Mucosa of rectum (tissue), 2 donors: ENCODE results near the gene PRPF40A.

Source experiments
- H3K27ac ChIP-seq, 2 donors: one replicate each; pipeline ENCODE4 v1.7.0; 2013; ENCODE audit warnings: inconsistent platforms in 2 of 2, low read depth in 2 of 2, low read length in 2 of 2
- H3K27me3 ChIP-seq, 2 donors: one replicate each; pipeline ENCODE4 v1.7.0; 2013; ENCODE audit warnings: low read length in 2 of 2; ENCODE audit not compliant: control insufficient read depth in 2 of 2, insufficient read depth in 2 of 2
- H3K36me3 ChIP-seq, 2 donors: one replicate each; pipeline ENCODE4 v1.7.0; 2013; ENCODE audit warnings: low read length in 2 of 2; ENCODE audit not compliant: control insufficient read depth in 2 of 2, insufficient read depth in 2 of 2
- H3K4me1 ChIP-seq, 2 donors: one replicate each; pipeline ENCODE4 v1.7.0; 2013; ENCODE audit warnings: low read length in 2 of 2, mild to moderate bottlenecking in 1 of 2; ENCODE audit not compliant: control insufficient read depth in 2 of 2, insufficient read depth in 2 of 2
- H3K4me3 ChIP-seq, 2 donors: one replicate each; pipeline ENCODE4 v1.7.0; 2013; ENCODE audit warnings: low read length in 2 of 2
- H3K9ac ChIP-seq, 2 donors: one replicate each; pipeline ENCODE4 v1.7.0; 2013; ENCODE audit warnings: low read length in 2 of 2, low read depth in 1 of 2, mild to moderate bottlenecking in 1 of 2
- H3K9me3 ChIP-seq, 2 donors: one replicate each; pipeline ENCODE4 v1.7.0; 2013; ENCODE audit warnings: low read length in 2 of 2; ENCODE audit not compliant: control insufficient read depth in 2 of 2
- donor health status: healthy.
- donor health status: Normal muscosa, but diverticular disease.

PRPF40A gene

GRCh38 chr2:152644189-152644873 is 72.9 kb downstream of the PRPF40A start:
- peaks cover 14 to 20% of the 10 kb centered on the region in 2 donors for H3K36me3 ChIP-seq
- no peaks in the 10 kb centered on the region for H3K9me3 ChIP-seq
- H3K4me1 ChIP-seq, result peaks cover 0 to 9% of the 10 kb centered on the region in 2 donors
- H3K4me3 ChIP-seq, result no peak overlapping the region
- no peak overlapping the region for H3K9ac ChIP-seq
- H3K27ac ChIP-seq, result no peak overlapping the region
- no peaks in the 10 kb centered on the region for H3K27me3 ChIP-seq

- H3K27ac ChIP-seq, result no peak overlapping the region
- H3K4me3 ChIP-seq, result no peak overlapping the region
- H3K36me3 ChIP-seq, result peaks cover 12 to 19% of the 10 kb centered on the region in 2 donors
- H3K9ac ChIP-seq, result no peak overlapping the region
- H3K27me3 ChIP-seq, result no peaks in the 10 kb centered on the region
- H3K9me3 ChIP-seq, result no peaks in the 10 kb centered on the region
- no peaks in the 10 kb centered on the region for H3K4me1 ChIP-seq
Measured at GRCh38 chr2:152638590-152638989, 78.7 kb downstream of the PRPF40A start.

DNA sequence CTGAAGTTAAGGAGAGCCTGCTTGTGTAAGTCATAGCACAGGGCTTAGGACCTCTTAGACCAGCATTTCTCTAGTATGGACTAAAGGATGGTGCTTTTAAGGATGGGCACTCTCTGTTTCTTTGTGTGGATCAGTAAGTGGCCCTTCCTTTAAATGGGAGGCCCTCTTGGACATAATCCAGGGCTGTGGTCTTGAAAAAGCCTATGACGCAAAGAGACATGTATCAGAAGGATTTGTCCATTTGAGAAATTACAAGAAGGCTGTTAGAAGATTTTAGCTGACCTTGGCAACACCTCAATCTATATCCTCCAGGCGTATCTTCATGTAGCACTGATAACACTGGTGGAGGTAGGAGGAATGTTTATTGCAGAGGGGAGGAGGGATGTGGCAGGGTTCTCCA is 79.2 kb downstream of the PRPF40A start:
- no peak overlapping the region for H3K4me3 ChIP-seq
- H3K27ac ChIP-seq, result no peak overlapping the region
- H3K36me3 ChIP-seq, result peaks cover 10 to 19% of the 10 kb centered on the region in 2 donors
- no peaks in the 10 kb centered on the region for H3K27me3 ChIP-seq
- no peaks in the 10 kb centered on the region for H3K4me1 ChIP-seq
- no peaks in the 10 kb centered on the region for H3K9me3 ChIP-seq
- H3K9ac ChIP-seq, result no peak overlapping the region

DNA sequence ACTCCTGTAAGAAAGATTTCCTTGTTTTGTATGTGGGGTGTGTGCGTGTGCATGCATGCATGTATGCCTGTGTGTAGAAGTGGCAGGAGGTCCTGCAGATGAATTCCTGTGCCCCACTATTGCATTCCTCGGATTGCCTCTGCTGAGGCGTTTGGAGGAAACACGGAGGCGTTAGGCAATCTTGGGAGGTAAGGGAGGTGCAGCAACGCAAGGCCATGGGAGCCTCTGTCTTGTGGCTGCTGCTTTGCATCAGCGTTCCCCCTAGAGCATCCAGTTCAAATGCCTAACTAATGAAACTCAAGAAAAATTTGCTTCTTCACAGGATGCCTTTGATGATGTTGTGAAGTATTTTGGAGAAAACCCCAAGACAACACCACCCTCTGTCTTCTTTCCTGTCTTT is 80.0 kb downstream of the PRPF40A start:
- H3K4me3 ChIP-seq, result no peak overlapping the region
- H3K36me3 ChIP-seq, result peaks cover 10 to 19% of the 10 kb centered on the region in 2 donors
- H3K27ac ChIP-seq, result no peak overlapping the region
- no peaks in the 10 kb centered on the region for H3K4me1 ChIP-seq
- no peak overlapping the region for H3K9ac ChIP-seq
- H3K27me3 ChIP-seq, result no peaks in the 10 kb centered on the region
- H3K9me3 ChIP-seq, result no peaks in the 10 kb centered on the region

- no peak overlapping the region for H3K9ac ChIP-seq
- no peaks in the 10 kb centered on the region for H3K9me3 ChIP-seq
- H3K27ac ChIP-seq, result no peak overlapping the region
- peaks cover 7 to 21% of the 10 kb centered on the region in 2 donors for H3K36me3 ChIP-seq
- no peaks in the 10 kb centered on the region for H3K27me3 ChIP-seq
- H3K4me3 ChIP-seq, result no peak overlapping the region
- H3K4me1 ChIP-seq, result no peaks in the 10 kb centered on the region
Measured at GRCh38 chr2:152635635-152636298, 81.5 kb downstream of the PRPF40A start.

- Histone ChIP-seq H3K36me3 (peaks cover 3 to 14% of the 10 kb centered on the region in 2 donors), H3K9ac (no peak overlapping the region), H3K27me3 (no peaks in the 10 kb centered on the region), H3K4me1 (no peaks in the 10 kb centered on the region), H3K9me3 (no peaks in the 10 kb centered on the region), H3K4me3 (no peak overlapping the region), H3K27ac (no peak overlapping the region)
Measured at GRCh38 chr2:152632736-152633135, 84.5 kb downstream of the PRPF40A start.

- Histone ChIP-seq H3K9ac (no peak overlapping the region), H3K4me1 (peaks cover 0 to 2% of the 10 kb centered on the region in 2 donors), H3K36me3 (peaks cover 3 to 11% of the 10 kb centered on the region in 2 donors), H3K4me3 (no peak overlapping the region), H3K27ac (no peak overlapping the region), H3K27me3 (no peaks in the 10 kb centered on the region), H3K9me3 (no peaks in the 10 kb centered on the region)
Measured at GRCh38 chr2:152630466-152630865, 86.8 kb downstream of the PRPF40A start.

- Histone ChIP-seq H3K9me3 (no peaks in the 10 kb centered on the region), H3K36me3 (peaks cover 3 to 11% of the 10 kb centered on the region in 2 donors), H3K9ac (no peak overlapping the region), H3K4me3 (no peak overlapping the region), H3K27me3 (no peaks in the 10 kb centered on the region), H3K4me1 (peaks cover 0 to 2% of the 10 kb centered on the region in 2 donors), H3K27ac (no peak overlapping the region)
Measured at GRCh38 chr2:152629202-152629601, 88.1 kb downstream of the PRPF40A start.

DNA sequence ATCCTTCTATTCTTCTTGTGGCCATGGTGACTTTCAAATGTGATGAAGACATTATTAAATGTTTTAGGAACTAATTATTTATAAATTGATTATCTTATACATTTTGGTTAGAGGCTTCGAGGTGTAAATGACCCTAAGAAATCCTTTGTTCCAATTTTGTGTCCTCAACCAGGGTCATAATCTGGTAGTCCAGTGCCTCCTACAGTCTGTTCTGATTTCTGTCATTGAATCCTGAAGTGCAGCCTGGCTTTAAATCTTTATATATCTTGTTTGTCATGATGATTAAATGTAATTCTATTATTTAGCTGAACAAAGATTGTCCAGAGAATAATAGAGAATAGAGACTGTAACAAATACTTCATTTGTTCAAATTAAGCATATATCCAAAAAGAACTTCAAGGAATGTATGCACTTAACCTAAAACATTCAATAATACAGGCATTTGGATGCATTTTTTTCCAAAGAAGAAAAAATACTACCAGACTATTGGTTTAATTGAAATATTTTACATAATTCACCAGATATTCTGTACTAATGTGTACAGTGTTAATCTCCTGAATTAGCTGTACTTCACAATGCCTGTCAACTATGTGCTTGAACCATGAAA is 89.8 kb downstream of the PRPF40A start:
- no peak overlapping the region for H3K4me3 ChIP-seq
- no peaks in the 10 kb centered on the region for H3K9me3 ChIP-seq
- no peak overlapping the region for H3K9ac ChIP-seq
- H3K27ac ChIP-seq, result no peak overlapping the region
- peaks cover 3 to 11% of the 10 kb centered on the region in 2 donors for H3K36me3 ChIP-seq
- H3K4me1 ChIP-seq, result peaks cover 0 to 2% of the 10 kb centered on the region in 2 donors
- H3K27me3 ChIP-seq, result no peaks in the 10 kb centered on the region

- no peaks in the 10 kb centered on the region for H3K27me3 ChIP-seq
- no peaks in the 10 kb centered on the region for H3K9me3 ChIP-seq
- no peak overlapping the region for H3K4me3 ChIP-seq
- no peak overlapping the region for H3K27ac ChIP-seq
- H3K9ac ChIP-seq, result no peak overlapping the region
- H3K4me1 ChIP-seq, result peaks cover 0 to 2% of the 10 kb centered on the region in 2 donors
- H3K36me3 ChIP-seq, result peaks cover 3 to 7% of the 10 kb centered on the region in 2 donors
Measured at GRCh38 chr2:152626911-152627339, 90.3 kb downstream of the PRPF40A start.
